H1 (cell line): Measurements from ENCODE around the gene PABPN1. TPM values are rescaled to one million over a fixed set of nuclear protein-coding genes. Genes with fewer than 3 reads are reported as not detected.
A peak's percentile ranks its signal among the peaks of the same experiment; 100 is the strongest.

ENCODE experiments used
- ATF3 ChIP-seq: IDR thresholded peaks from 2 replicates; pipeline ENCODE4 v1.6.1; 2011; ENCODE audit warnings: low read depth, mild to moderate bottlenecking, low read length; ENCODE audit not compliant: insufficient read depth
- BACH1 ChIP-seq: IDR thresholded peaks from 2 replicates; pipeline ENCODE4 v1.6.1; 2012; ENCODE audit warnings: low read length, improper control_type of control experiment
- CTBP2 ChIP-seq: IDR thresholded peaks from 2 replicates; pipeline ENCODE4 v1.7.0; 2011; ENCODE audit warnings: borderline replicate concordance, mild to moderate bottlenecking, moderate library complexity, mixed read lengths, low read length; ENCODE audit not compliant: insufficient read depth, insufficient read length
- HDAC2 ChIP-seq, 2 experiments: fragments of 300-600 bp in 1 of 2; sonication (generic) in 1 of 2; IDR thresholded peaks; 2 replicates each; pipeline ENCODE4 v1.6.1; 2011 to 2012; ENCODE audit warnings: low read depth in 2 of 2, low read length in 2 of 2, mild to moderate bottlenecking in 2 of 2, moderate library complexity in 2 of 2, borderline replicate concordance in 1 of 2, inconsistent platforms in 1 of 2
- HDAC6 ChIP-seq: IDR thresholded peaks from one replicate; pipeline ENCODE4 v1.7.1; 2012; ENCODE audit warnings: low read depth, mild to moderate bottlenecking, inconsistent platforms, low read length, moderate library complexity
- NANOG ChIP-seq: IDR thresholded peaks from 2 replicates; pipeline ENCODE4 v1.6.1; 2011; ENCODE audit warnings: low read length, low read depth, mild to moderate bottlenecking, inconsistent platforms; ENCODE audit not compliant: insufficient read depth, poor library complexity, severe bottlenecking
- PHF8 ChIP-seq: fragments of 200-600 bp; sonication (generic); conservative IDR thresholded peaks from 2 replicates; pipeline ENCODE4 v1.7.1; 2012; ENCODE audit warnings: low read depth, mild to moderate bottlenecking, inconsistent platforms, low read length, moderate library complexity
- RAD21 ChIP-seq, 2 experiments: IDR thresholded peaks in 1 of 2; conservative IDR thresholded peaks in 1 of 2; 2 replicates each; pipeline ENCODE4 v1.6.1; 2011; ENCODE audit warnings: low read depth in 2 of 2, low read length in 2 of 2, improper control_type of control experiment in 1 of 2, inconsistent platforms in 1 of 2, mild to moderate bottlenecking in 1 of 2, moderate library complexity in 1 of 2
- RBBP5 ChIP-seq: IDR thresholded peaks from 2 replicates; pipeline ENCODE4 v1.7.1; 2012; ENCODE audit warnings: low read depth, mild to moderate bottlenecking, inconsistent platforms, low read length, moderate library complexity, borderline replicate concordance
- SAP30 ChIP-seq: fragments of 300-600 bp; sonication (generic); IDR thresholded peaks from 2 replicates; pipeline ENCODE4 v1.7.1; 2012; ENCODE audit warnings: low read length, moderate library complexity, mild to moderate bottlenecking, inconsistent platforms; ENCODE audit not compliant: insufficient read depth, insufficient replicate concordance
- SP1 ChIP-seq: IDR thresholded peaks from 2 replicates; pipeline ENCODE4 v1.6.1; 2011; ENCODE audit warnings: low read depth, low read length
- SP4 ChIP-seq: IDR thresholded peaks from 2 replicates; pipeline ENCODE4 v1.6.1; 2012; ENCODE audit warnings: low read length, inconsistent platforms
- YY1 ChIP-seq: IDR thresholded peaks from 2 replicates; pipeline ENCODE4 v1.6.1; 2011; ENCODE audit warnings: low read depth, mild to moderate bottlenecking, low read length
- polyA plus RNA-seq, 7 experiments: library from polyadenylated mRNA; depleted of rRNA in 3 of 7; stranded (reverse) in 5 of 7; unstranded in 2 of 7; fragments of >200 nt in 5 of 7; fragments of 200-250 nt in 2 of 7; gene quantifications; 1 replicate in 5 of 7; 2 replicates in 1 of 7; 4 replicates in 1 of 7; pipeline versions ENCODE4 v1.2.1 to v1.2.3, GENCODE V29; 2011 to 2013; ENCODE audit warnings: missing spikeins in 2 of 7, mixed read lengths in 2 of 7
- total RNA-seq: library from RNA; stranded (reverse); fragmentation: NEBNext Ultra II Directional; extraction: Animal tissue kit (Norgen Biotek cat#: 25700); gene quantifications from 2 replicates; pipeline ENCODE4 v1.2.1, GENCODE V29; 2021

PABPN1 gene
- total and polyA plus RNA-seq, 2 of the 8 experiments (the other 6 are each of a cell fraction or from before 2014, with no cell fraction given) = 300 to 331 TPM

- TF ChIP-seq SAP30 = peak; percentile 17
- no peak for TF ChIP-seq HDAC2 (IDR thresholded peaks at IDR 0.05; ENCODE audit: borderline replicate concordance in 1 of 2, low read depth in 2 of 2, low read length in 2 of 2)
- peak; percentile 99 for TF ChIP-seq SP1
- TF ChIP-seq HDAC6 = no peak
- TF ChIP-seq PHF8 = peak; percentile 62; the same call in 1 of the 2 replicates
- TF ChIP-seq BACH1 = peak; percentile 72
- TF ChIP-seq RBBP5 = no peak
- no peak for TF ChIP-seq CTBP2
- 0 out of 2 replicates have a peak, but pooled peaks have one; percentile 9 for TF ChIP-seq ATF3
- TF ChIP-seq YY1 = peak; percentile 97
- TF ChIP-seq NANOG = no peak
- TF ChIP-seq RAD21 (IDR thresholded peaks at IDR 0.05 in 1 of 2, conservative IDR thresholded peaks at IDR 0.05 in 1 of 2; ENCODE audit: low read depth in 2 of 2, low read length in 2 of 2) = no peak
- peak; percentile 95 for TF ChIP-seq SP4
These were observed at the start of gene PABPN1 (continued) for GRCh38 chr14:23320584-23321571.
